ENCODE data around the gene EYA2.

DNA sequence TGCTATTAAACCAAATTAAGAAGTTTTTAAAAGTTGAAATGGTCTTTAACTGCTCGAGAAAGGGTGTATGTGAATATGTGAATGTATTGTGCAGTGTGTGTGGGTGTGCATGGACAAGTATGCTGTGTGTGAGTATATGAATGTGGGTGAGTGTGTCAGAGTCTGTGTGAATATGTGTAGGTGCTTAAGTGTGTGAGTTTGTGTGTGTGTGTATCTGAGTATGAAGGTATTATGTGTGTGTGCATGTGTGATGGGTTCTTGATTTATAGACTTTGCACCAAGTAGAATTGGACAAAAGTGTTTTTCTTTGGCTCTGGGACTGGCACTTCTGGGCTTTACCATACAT, 21.6 kb downstream of the EYA2 start:
- TF ChIP-seq, protein P1, sequence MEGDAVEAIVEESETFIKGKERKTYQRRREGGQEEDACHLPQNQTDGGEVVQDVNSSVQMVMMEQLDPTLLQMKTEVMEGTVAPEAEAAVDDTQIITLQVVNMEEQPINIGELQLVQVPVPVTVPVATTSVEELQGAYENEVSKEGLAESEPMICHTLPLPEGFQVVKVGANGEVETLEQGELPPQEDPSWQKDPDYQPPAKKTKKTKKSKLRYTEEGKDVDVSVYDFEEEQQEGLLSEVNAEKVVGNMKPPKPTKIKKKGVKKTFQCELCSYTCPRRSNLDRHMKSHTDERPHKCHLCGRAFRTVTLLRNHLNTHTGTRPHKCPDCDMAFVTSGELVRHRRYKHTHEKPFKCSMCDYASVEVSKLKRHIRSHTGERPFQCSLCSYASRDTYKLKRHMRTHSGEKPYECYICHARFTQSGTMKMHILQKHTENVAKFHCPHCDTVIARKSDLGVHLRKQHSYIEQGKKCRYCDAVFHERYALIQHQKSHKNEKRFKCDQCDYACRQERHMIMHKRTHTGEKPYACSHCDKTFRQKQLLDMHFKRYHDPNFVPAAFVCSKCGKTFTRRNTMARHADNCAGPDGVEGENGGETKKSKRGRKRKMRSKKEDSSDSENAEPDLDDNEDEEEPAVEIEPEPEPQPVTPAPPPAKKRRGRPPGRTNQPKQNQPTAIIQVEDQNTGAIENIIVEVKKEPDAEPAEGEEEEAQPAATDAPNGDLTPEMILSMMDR (conservative IDR thresholded peaks at IDR 0.05 in 1 of 2, IDR thresholded peaks at IDR 0.05 in 1 of 2; ENCODE audit: extremely low read depth in 1 of 2, insufficient read depth in 1 of 2, low read depth in 1 of 2, low read length in 2 of 2), result no peak
- TF ChIP-seq EZH2 (IDR thresholded peaks at IDR 0.05; ENCODE audit: borderline replicate concordance, low read length), result no peak

Measured in mammary epithelial cell (primary cell).